Peyer's patch (tissue), 4 donors: ENCODE results near the gene SVOPL.

Experiments used
- CTCF ChIP-seq, 6 experiments: fragments of 450-650 bp in 4 of 6; fragments of 200-600 bp in 2 of 6; sonication (generic) in 1 of 6; IDR thresholded peaks; one replicate each; pipeline ENCODE4 v1.5.1; 2017 to 2019; ENCODE audit warnings: antibody characterized with exemption in 6 of 6, mild to moderate bottlenecking in 3 of 6, moderate library complexity in 1 of 6
- POLR2A ChIP-seq, 2 donors: fragments of 450-650 bp; IDR thresholded peaks; one replicate each; pipeline ENCODE4 v1.5.1; 2017; ENCODE audit warnings: antibody characterized with exemption in 2 of 2, mild to moderate bottlenecking in 2 of 2, moderate library complexity in 2 of 2

DNA sequence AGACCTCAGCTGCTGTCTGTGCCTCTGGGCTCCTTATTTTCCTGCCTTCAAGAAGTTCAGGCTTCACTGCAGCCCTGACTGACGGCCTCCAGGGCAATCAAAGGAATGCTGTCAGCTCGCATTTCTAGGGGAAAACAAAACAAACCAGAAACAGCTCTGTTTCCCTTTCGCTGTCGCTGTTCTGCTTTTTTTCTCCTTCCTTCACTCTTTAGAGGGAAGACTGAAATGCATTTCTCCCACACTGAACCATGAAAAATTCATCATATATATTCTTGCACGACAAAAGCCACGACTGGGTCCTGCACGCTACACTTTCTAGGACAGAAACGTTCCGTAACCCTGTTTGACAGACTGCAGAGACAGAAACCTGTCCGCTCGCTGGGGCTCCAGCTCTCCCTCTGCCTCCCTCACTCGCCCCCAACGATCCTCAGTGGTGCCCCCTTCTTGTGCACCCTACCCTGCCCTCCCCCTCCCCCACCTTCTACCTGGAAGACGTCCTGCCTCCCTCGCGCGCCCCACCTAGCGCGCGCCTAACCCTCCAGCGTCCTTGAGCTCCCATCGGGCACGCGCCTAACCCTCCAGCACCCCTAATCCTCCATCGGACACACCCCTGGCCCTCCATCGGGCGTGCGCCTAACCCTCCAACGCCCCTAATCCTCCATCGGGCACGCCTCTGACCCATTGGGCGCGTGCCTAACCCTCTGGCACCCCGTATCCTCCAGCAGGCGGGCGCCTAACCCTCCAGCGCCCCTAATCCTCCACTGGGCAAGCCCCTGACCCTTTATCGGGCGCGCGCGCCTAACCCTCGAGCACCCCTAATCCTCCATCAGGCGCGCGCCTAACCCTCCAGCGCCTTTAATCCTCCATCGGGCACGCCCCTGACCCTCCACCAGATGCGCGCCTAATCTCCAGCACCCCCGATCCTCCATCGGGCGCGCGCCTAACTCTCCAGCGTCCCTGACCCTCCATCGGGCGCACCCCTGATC, 37.1 kb downstream of the SVOPL start:
- TF ChIP-seq CTCF (IDR thresholded peaks at IDR 0.05) (no peak), POLR2A (IDR thresholded peaks at IDR 0.05) (no peak)
